Fibroblast of gingiva (primary cell): ENCODE results near the gene ANXA6.
"Not testable (repeated sequence)": the region's sequence is repeated elsewhere in the genome, so short reads cannot be mapped to it uniquely, and the experiment has no call there.

Experiments
- DNase-seq: peaks from one replicate; pipeline ENCODE4 v3.0.0-alpha.2; 2011; ENCODE audit warnings: low read depth

ANXA6 gene

GRCh38 chr5:151157426-151158286, at the start of gene ANXA6:
TSS of gene ANXA6 (minus strand) at chr5:151157779. CDS start at chr5:151147901, 9,878 bp downstream.
- peak; percentile 79 for DNase-seq

- no peak for DNase-seq
Observed at GRCh38 chr5:151205411-151205810, 47.8 kb upstream of the ANXA6 start.

- DNase-seq, result no peak
Observed at GRCh38 chr5:151204051-151204450, 46.5 kb upstream of the ANXA6 start.

GRCh38 chr5:151202381-151203139, 45.0 kb upstream of the ANXA6 start:
- DNase-seq, result no peak

GRCh38 chr5:151200913-151201595, 43.5 kb upstream of the ANXA6 start:
- DNase-seq, result no peak

GRCh38 chr5:151199581-151200185, 42.1 kb upstream of the ANXA6 start:
- DNase-seq, result no peak

- DNase-seq, result no peak
Observed at GRCh38 chr5:151198861-151199260, 41.3 kb upstream of the ANXA6 start.

GRCh38 chr5:151197291-151197600, 39.7 kb upstream of the ANXA6 start:
- not testable (repeated sequence) for DNase-seq

- DNase-seq, result no peak
Observed at GRCh38 chr5:151196556-151197290, 39.1 kb upstream of the ANXA6 start.

GRCh38 chr5:151195622-151196021, 38.0 kb upstream of the ANXA6 start:
- peak; percentile 96 for DNase-seq

GRCh38 chr5:151192626-151193025, 35.0 kb upstream of the ANXA6 start:
- no peak for DNase-seq

GRCh38 chr5:151191661-151192060, 34.1 kb upstream of the ANXA6 start:
- DNase-seq, result no peak

- DNase-seq, result no peak
Observed at GRCh38 chr5:151189151-151189550, 31.6 kb upstream of the ANXA6 start.

- no peak for DNase-seq
Observed at GRCh38 chr5:151186538-151186937, 29.0 kb upstream of the ANXA6 start.

- DNase-seq, result no peak
Observed at GRCh38 chr5:151186052-151186451, 28.5 kb upstream of the ANXA6 start.

GRCh38 chr5:151184316-151185042, 26.9 kb upstream of the ANXA6 start:
- no peak for DNase-seq

- DNase-seq, result no peak
Observed at GRCh38 chr5:151183456-151184245, 26.1 kb upstream of the ANXA6 start.

- no peak for DNase-seq
Observed at GRCh38 chr5:151182976-151183375, 25.4 kb upstream of the ANXA6 start.

- no peak for DNase-seq
Observed at GRCh38 chr5:151182524-151182900, 24.9 kb upstream of the ANXA6 start.
